Activated naive CD8-positive, alpha-beta T cell treated with anti-CD3 and anti-CD28 coated beads, Interleukin-2, amount 50 U/mL, for 16 hours (primary cell): ENCODE measurements around the gene ZC3H4.
"Not testable (repeated sequence)": the region's sequence is repeated elsewhere in the genome, so short reads cannot be mapped to it uniquely, and the experiment has no call there.

Experiments used
- DNase-seq: peaks from one replicate; pipeline ENCODE4 v3.0.0-alpha.2; 2020; ENCODE audit warnings: low read depth, low spot score

The ZC3H4 gene

DNA sequence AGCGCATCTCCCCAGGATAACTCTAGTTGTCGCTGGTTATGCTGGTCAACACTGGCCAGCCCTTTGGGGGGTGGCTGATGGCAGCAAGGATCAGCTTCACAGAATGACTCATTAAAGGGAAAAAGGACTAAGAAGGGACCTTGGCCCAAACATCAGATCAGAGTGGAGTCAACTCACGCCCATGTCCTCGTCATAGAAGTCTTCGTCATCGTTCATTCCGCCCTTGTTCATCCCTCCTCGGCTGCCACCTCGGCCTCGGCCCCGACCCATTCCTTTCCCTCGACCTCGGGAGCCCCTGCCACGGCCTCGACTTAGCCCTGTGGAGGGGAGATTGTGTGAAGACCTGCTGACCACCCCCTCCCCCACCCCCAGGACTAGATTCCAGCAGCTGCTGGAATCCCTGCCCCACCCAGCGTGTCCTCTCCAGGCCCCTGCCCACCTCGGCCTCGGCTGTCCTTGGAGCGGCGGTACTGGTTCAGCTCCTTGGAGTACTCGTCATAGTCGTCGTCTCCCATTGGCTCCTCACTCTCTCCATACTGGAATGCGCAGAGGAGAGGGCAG lies 28.6 kb downstream of the ZC3H4 start:
- no peak for DNase-seq

DNA sequence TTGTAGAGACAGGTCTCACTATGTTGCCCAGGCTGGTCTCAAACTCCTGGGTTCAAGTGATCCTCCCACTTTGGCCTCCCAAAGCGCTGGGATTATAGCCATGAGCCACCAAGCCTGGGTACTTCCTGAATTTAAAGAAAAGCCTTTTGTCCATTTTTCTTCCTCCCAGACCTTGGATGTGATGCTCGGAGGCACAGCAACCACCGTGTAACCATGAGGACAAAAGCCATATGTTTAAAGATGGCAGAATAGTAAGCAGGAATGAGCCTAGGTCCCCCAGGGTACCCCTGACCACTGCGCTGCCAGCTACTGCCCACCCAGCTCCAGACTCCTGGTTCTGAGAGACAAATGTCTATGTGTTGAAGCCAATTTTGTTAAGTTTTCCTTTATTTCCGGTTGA lies 31.1 kb downstream of the ZC3H4 start:
- no peak for DNase-seq

- DNase-seq = no peak
Observed at GRCh38 chr19:47081095-47081494, 32.5 kb downstream of the ZC3H4 start.

GRCh38 chr19:47078351-47078750 lies 35.2 kb downstream of the ZC3H4 start:
- not testable (repeated sequence) for DNase-seq

DNA sequence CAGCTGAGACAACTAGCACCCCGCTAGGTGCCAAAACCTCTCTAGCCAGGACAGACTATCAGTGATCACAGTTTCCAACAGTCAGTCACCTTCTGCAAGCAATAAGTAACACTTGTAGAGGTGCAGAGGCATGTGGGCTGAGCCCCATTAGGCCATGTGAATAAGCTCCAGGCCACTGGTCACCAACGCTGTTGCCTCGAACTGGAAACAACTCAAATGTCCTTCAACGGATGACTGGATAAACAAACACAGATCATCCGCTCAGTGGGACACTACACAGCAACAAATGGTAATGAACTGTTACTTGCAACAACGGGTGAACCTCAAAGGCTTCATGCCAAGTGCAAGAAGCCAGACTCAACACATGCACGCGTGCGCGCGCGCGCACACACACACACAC lies 37.6 kb downstream of the ZC3H4 start:
- no peak for DNase-seq

DNA sequence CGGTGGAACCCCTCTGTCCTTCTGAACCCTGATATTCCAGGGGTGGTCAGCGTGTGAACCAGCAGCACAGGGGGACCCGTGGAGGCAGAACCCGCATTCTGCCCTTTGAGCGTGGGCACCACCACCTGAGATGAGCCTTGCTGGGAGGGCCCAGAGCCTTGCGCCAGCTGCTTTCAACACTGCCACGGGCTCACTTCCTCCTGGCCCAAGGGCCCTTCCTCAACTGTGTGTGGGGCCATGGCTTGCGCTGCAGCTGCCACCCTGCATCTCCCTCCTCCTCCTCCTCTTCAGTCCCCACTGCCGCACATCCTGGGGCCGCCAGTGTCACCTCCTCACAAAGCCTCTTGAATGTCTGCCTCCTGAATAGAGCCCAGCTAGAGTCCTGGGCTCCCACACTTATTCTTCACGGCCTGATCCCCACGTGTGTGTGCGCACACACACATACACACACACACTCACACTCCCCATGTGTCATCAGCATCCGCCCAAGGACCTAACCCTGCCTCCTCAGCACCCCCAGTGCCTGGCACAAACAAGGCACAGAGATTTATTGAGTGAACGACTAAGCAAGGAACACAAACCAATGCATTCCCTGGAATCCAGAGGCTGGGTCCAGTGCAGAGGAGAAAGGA lies 38.3 kb downstream of the ZC3H4 start:
- no peak for DNase-seq

GRCh38 chr19:47074621-47075020 lies 39.0 kb downstream of the ZC3H4 start:
- no peak for DNase-seq

DNA sequence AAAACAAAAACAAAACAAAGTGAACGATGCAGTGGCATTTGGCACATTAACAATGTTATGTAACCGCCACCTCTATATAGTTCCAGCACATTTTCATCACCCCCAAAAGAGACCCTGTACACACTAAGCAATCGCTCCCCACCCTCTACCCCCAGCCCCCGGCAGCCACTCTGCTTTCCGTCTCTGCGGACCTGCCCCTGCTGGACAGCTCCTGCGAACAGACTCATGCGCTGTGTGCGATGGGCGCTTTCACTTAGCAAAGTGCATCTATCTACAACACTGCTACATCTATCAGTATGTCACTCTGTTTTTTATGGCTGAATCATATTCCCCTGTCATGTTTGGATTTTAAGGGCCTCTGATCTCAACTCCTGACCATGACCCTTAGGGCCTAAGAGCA lies 40.0 kb downstream of the ZC3H4 start:
- no peak for DNase-seq

- no peak for DNase-seq
Observed at GRCh38 chr19:47072323-47072722, 41.3 kb downstream of the ZC3H4 start.

DNA sequence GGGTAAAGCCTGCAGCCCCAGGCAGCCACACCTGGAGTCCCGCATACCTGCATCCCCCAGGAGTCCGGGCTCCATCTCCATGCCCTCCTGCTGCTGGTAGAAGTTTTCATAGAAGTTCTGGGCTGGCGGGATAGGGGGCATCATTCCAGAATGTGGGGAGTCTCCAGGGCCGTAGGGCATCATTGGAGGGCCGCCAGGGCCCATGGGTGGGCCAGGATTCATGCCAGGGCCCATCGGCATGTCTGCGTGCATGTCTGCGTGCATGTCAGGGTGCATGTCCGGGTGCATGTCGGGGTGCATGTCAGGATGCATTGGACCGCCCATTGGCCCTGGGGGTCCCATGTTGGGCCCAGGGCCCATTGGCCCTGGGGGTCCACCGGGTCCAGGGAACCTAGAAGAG lies 41.8 kb downstream of the ZC3H4 start:
- DNase-seq = no peak

GRCh38 chr19:47070756-47071155 lies 42.8 kb downstream of the ZC3H4 start:
- DNase-seq = no peak

- DNase-seq = no peak
Observed at GRCh38 chr19:47069795-47070194, 43.8 kb downstream of the ZC3H4 start.

- DNase-seq = no peak
Observed at GRCh38 chr19:47068876-47069406, 44.6 kb downstream of the ZC3H4 start.

GRCh38 chr19:47068246-47068645 lies 45.3 kb downstream of the ZC3H4 start:
- DNase-seq = no peak

DNA sequence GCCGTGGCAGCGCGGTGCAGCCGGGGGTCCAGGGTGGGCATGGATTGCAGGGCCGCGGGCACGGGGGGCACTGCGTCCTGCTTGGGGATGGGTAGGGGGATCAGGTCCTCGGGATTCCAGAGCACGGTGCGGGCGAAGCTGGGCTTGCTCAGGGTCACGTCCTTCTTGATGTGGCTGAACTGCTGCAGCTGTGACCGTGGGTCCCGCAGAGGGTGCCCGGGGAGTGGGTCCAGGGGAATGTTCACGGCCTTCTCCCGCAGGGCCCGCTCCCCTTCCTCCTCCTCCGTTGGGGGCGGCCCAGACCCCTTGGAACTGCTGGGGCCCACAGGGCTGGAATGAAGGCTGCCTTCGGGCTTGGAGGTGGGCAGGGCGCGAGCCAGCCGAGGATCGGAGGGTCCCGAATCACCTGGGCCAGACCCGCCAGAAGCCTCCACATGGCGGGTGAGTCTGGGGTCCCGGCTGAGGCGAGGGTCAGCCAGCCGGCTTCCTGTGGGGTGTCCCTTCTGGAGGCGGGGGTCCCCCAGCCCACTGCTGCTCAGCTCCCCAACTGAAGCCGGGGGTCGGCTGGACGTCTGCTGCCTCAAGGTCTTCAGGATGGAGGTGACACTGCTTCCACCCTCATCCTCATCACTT lies 46.2 kb downstream of the ZC3H4 start:
- no peak for DNase-seq

DNA sequence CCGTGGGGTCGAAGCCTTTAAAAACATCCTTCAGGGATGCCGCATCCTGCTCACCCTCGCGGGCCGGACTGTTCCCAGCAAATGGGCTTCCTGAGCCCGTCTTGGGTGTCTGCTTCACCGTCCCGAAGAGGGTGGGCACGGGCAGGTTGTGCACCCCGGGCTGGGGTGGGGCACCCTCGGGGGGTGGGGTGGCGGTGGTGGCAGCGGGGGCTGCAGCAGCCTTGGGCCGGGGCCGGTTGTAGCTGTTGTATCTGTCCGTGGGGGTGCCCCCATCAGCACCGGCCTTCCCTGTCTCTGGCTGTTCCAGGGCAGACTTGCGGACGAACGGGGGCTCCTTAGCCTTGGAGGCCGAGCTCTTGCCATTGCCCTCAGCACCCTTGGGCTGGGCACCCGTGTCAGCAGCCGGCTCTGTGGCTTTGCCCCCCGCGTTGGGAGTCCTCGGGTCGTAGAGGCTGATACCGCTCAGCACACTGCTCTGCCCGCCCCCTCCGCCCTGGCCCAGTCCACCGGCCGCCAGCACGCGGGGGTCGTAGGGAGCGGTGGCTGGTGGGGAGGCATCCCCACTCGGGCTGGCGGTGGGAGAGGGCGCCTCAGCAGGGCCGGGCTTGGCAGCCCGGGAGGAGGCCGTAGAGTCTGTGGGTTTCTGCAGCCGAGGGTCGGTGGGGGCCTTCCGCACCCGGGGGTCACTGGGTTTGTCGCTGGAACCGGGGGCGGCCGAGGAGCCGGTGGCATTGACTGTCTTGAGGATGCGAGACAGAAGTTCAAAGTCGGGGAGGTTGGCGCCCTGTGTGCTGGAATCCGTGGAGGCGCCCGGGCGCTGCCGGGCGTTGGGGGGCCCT lies 47.0 kb downstream of the ZC3H4 start:
- DNase-seq = no peak

GRCh38 chr19:47065242-47065641 lies 48.3 kb downstream of the ZC3H4 start:
- no peak for DNase-seq

GRCh38 chr19:47063874-47064273 lies 49.7 kb downstream of the ZC3H4 start:
- DNase-seq = no peak

DNA sequence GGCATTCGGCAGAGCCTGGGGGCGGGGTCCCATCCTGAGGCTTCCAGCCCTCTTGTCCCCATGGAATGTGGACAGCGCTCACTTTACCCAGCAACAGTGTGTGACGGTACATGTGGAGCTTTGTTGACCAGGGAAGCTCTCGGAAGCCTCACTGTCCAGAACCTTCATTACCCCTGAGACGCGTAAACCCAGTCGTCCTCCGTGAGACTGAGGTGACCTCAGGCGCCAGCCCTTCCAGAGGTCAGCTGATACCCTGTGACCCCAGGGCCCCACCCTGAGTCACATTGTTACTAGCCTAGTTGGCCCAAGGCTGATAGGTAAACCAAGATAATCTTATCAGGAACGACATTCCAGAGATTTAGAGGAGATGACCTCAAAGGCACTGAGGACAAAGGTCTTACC lies 55.0 kb downstream of the ZC3H4 start:
- no peak for DNase-seq

DNA sequence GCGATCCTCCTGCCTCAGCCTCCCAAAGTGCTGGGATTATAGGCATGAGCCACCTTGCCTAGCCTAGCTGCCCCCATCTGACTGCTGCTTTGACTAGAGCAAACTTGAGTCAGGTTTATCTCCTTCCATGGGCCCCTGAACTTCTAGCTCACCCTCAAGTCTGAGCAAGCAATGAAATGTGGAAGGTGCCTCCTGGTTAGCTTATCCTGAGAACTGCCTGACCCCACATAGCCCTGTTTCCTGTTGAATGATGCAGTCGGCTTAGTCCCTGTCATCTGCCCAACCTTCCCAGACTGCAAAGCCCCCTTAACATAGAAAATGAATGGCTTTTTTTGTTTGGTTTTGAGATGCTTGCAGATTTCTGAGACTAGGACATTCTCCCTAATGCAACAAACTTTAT lies 56.2 kb downstream of the ZC3H4 start:
- no peak for DNase-seq

DNA sequence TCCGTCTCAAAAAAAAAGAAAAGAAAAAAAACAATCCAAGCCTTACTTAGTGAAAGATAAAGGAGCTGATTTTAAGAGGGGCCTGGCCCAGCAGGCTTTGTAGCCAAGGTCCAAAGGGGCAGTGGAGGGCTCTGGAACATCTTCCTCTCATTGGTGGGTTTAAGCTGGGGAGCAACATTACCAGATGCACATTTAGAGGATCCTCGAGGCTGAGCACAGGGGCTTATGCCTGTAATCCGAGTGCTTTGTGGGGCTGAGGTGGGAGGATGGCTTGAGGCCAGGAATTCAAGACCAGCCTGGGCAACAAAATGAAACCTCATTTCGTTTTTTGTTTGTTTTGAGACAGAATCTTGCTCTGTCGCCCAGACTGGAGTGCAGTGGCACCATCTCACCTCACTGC lies 57.2 kb downstream of the ZC3H4 start:
- no peak for DNase-seq

GRCh38 chr19:47050562-47050961 lies 63.0 kb downstream of the ZC3H4 start:
- not testable (repeated sequence) for DNase-seq
